ENCODE measurements around the gene MAPK8.

Gene MAPK8

DNA sequence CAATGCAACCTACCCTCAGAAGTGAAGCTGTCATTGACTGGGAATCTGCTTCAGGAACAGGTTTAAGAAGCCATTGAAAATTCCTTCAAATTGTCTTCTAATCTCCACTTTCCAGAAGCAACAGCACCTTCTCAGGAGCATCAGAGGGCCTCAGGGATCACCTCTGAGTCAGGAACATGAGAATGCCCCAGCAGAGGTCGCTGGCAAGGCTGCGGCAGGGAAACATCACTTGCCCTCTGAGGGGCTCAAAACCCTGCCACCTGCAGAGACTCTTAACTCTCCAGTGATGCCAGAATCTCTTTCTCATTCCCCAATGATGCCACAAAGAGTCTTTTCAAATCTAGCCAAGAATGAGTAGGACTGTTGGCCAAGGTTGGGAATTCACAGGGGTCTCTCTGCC lies 5.9 kb upstream of the MAPK8 start:
- H3K4me3 ChIP-seq (replicated peaks; ENCODE audit: low read depth, low read length), result no peak overlapping the region
- no peak for TF ChIP-seq CTCF (IDR thresholded peaks at IDR 0.05; ENCODE audit: low read depth, low read length, missing control alignments)
- DNase-seq (ENCODE audit: extremely low read depth, low read depth), result no peak

DNA sequence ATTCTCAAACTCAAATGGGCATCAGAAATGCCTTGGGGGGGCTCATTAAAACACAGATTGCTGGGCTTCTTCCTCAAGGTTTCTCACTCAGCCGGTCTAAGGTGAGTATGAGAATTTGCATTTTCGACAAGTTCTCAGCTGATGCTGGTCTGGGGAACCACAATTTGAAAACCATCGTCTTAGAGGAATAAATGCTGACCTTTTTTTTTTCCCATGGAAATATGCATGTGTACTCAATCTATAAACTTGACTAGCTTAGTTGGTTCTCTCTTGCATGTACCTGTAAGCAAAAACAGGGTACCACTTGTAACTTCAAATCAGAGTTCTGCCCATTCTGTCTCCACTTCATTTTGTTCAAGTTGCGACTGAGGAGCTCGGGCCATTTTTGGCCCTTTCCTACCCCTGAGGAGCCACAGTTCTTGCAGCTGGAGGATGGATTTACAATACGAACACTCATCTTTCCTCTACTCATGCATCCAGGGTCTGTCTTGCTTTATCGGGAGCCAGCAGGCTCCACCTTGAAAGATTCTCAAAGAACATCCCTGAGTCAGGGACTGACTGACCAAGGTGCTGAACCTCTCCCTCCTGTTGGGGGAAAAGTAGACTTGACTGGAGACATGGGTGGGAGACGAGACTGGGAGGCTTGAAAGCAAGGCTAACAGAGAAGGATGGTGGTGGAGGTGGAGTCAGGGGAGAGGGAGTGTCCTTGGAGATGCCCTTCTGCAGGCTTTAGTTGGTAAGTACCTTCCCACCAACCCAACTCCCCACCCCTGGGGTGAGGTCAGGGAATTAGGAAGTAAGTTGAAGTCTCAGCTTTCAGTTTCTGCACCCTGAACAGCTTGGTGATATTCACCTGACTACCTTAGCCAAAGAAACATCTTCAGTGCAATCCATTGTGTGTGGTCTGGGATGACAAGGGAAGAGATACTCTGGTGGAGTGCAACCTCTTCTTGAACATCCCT lies 3.7 kb upstream of the MAPK8 start:
- H3K4me3 ChIP-seq (replicated peaks; ENCODE audit: low read depth, low read length), result no peak overlapping the region
- DNase-seq (ENCODE audit: extremely low read depth, low read depth), result no peak
- no peak for TF ChIP-seq CTCF (IDR thresholded peaks at IDR 0.05; ENCODE audit: low read depth, low read length, missing control alignments)

GRCh38 chr10:48305905-48306264 lies 592 bp upstream of the MAPK8 start:
- no peak for TF ChIP-seq CTCF (IDR thresholded peaks at IDR 0.05; ENCODE audit: low read depth, low read length, missing control alignments)
- peak overlapping the region; percentile 35 for H3K4me3 ChIP-seq (replicated peaks; ENCODE audit: low read depth, low read length)
- DNase-seq (ENCODE audit: extremely low read depth, low read depth), result no peak

GRCh38 chr10:48306870-48307710 lies 613 bp downstream of the MAPK8 start:
- H3K4me3 ChIP-seq (replicated peaks; ENCODE audit: low read depth, low read length), result peak overlapping the region; percentile 74
- no peak for TF ChIP-seq CTCF (IDR thresholded peaks at IDR 0.05; ENCODE audit: low read depth, low read length, missing control alignments)
- DNase-seq (ENCODE audit: extremely low read depth, low read depth), result no peak

GRCh38 chr10:48307711-48308018 lies 1.2 kb downstream of the MAPK8 start:
- no peak for TF ChIP-seq CTCF (IDR thresholded peaks at IDR 0.05; ENCODE audit: low read depth, low read length, missing control alignments)
- DNase-seq (ENCODE audit: extremely low read depth, low read depth), result no peak
- H3K4me3 ChIP-seq (replicated peaks; ENCODE audit: low read depth, low read length), result peak overlapping the region; percentile 74

GRCh38 chr10:48309711-48310226 lies 3.3 kb downstream of the MAPK8 start:
- H3K4me3 ChIP-seq (replicated peaks; ENCODE audit: low read depth, low read length), result no peak overlapping the region
- DNase-seq (ENCODE audit: extremely low read depth, low read depth), result no peak
- no peak for TF ChIP-seq CTCF (IDR thresholded peaks at IDR 0.05; ENCODE audit: low read depth, low read length, missing control alignments)

All from HFF-Myc (cell line).